ENCODE results near the gene RCHY1. TPM values are rescaled to one million over a fixed set of nuclear protein-coding genes. Genes with fewer than 3 reads are reported as not detected.
A peak's percentile ranks its signal among the peaks of the same experiment; 100 is the strongest.

The RCHY1 gene
- total RNA-seq, 1 donor from 2014 or later, result 30.2 TPM

GRCh38 chr4:75495476-75495875 lies 18.7 kb downstream of the RCHY1 start:
- no peaks in the 10 kb centered on the region for H3K9me3 ChIP-seq
- no peaks in the 10 kb centered on the region for H3K27me3 ChIP-seq
- H3K4me3 ChIP-seq, result no peak overlapping the region
- intact Hi-C loops (cut with DNase I), result no loop called here
- no peak for TF ChIP-seq CTCF (IDR thresholded peaks at IDR 0.05)
- ATAC-seq (no peak), DNase-seq (no peak)
- peaks cover 7% of the 10 kb centered on the region for H3K4me1 ChIP-seq
- no peak overlapping the region for H3K27ac ChIP-seq
- H3K36me3 ChIP-seq, result peaks cover 55% of the 10 kb centered on the region

- ATAC-seq (peak; percentile 58), DNase-seq (no peak)
- Histone ChIP-seq H3K9me3 (no peaks in the 10 kb centered on the region), H3K36me3 (peaks cover 59% of the 10 kb centered on the region), H3K4me3 (no peak overlapping the region), H3K4me1 (peaks cover 7% of the 10 kb centered on the region), H3K27me3 (no peaks in the 10 kb centered on the region), H3K27ac (no peak overlapping the region)
- TF ChIP-seq CTCF (IDR thresholded peaks at IDR 0.05), result no peak
- intact Hi-C loops (cut with DNase I), result no loop called here
Observed at GRCh38 chr4:75494563-75494962, 19.6 kb downstream of the RCHY1 start.

- DNase-seq (no peak), ATAC-seq (no peak)
- TF ChIP-seq CTCF (IDR thresholded peaks at IDR 0.05), result no peak
- no peak overlapping the region for H3K4me3 ChIP-seq
- no peaks in the 10 kb centered on the region for H3K9me3 ChIP-seq
- H3K27me3 ChIP-seq, result no peaks in the 10 kb centered on the region
- H3K4me1 ChIP-seq, result peaks cover 7% of the 10 kb centered on the region
- no peak overlapping the region for H3K27ac ChIP-seq
- intact Hi-C loops (cut with DNase I), result no loop called here
- peaks cover 71% of the 10 kb centered on the region for H3K36me3 ChIP-seq
Observed at GRCh38 chr4:75490155-75490554, 24.0 kb downstream of the RCHY1 start.

- ATAC-seq, result no peak
- intact Hi-C loops (cut with DNase I), result no loop called here
- H3K4me3 ChIP-seq, result no peak overlapping the region
- H3K27me3 ChIP-seq, result no peaks in the 10 kb centered on the region
- H3K4me1 ChIP-seq, result no peaks in the 10 kb centered on the region
- no peaks in the 10 kb centered on the region for H3K9me3 ChIP-seq
- no peak overlapping the region for H3K27ac ChIP-seq
- DNase-seq, result no peak
- no peak for TF ChIP-seq CTCF (IDR thresholded peaks at IDR 0.05)
- H3K36me3 ChIP-seq, result peaks cover 83% of the 10 kb centered on the region
Observed at GRCh38 chr4:75484190-75484589, 30.0 kb downstream of the RCHY1 start.

- Histone ChIP-seq H3K9me3 (no peaks in the 10 kb centered on the region), H3K27me3 (no peaks in the 10 kb centered on the region), H3K4me3 (no peak overlapping the region), H3K36me3 (peaks cover 28% of the 10 kb centered on the region), H3K27ac (no peak overlapping the region), H3K4me1 (no peaks in the 10 kb centered on the region)
- intact Hi-C loops (cut with DNase I), result no loop called here
- no peak for ATAC-seq
- TF ChIP-seq CTCF (IDR thresholded peaks at IDR 0.05), result no peak
- no peak for DNase-seq
Observed at GRCh38 chr4:75477201-75477600, 37.0 kb downstream of the RCHY1 start.

GRCh38 chr4:75470738-75471137 lies 43.5 kb downstream of the RCHY1 start:
- Histone ChIP-seq H3K9me3 (no peaks in the 10 kb centered on the region), H3K4me3 (no peak overlapping the region), H3K36me3 (no peaks in the 10 kb centered on the region), H3K27ac (no peak overlapping the region), H3K4me1 (no peaks in the 10 kb centered on the region), H3K27me3 (no peaks in the 10 kb centered on the region)
- ATAC-seq (no peak), DNase-seq (no peak)
- intact Hi-C loops (cut with DNase I), result no loop called here
- TF ChIP-seq CTCF (IDR thresholded peaks at IDR 0.05), result no peak

Data from upper lobe of right lung (tissue), 1 donor.